ENCODE data around the gene FOXD2.

DNA sequence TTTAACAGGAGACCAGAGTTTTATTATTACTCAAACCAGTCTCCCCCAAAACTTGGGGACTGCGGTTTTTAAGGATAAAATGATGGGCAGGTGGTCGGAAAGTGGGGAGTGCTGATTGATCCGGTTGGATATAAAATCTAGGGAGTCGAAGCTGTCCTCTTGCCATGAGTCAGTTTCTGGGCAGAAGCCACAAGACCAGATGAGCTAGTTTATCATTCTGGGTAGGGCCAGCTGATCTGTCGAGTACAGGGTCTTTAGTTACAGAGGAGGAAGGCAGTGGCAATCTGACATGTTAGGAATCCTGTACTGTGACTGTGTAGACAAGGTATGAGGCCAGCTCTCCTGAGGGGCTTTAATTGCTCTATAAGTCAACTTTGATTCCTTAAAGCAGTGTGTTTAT lies 44.7 kb upstream of the FOXD2 start:
- TF ChIP-seq CTCF (IDR thresholded peaks at IDR 0.05) (no peak), ESRRA (IDR thresholded peaks at IDR 0.05; ENCODE audit: borderline replicate concordance, low read length) (no peak), POLR2A (IDR thresholded peaks at IDR 0.05; ENCODE audit: low read length) (no peak), NPAS2 (CRISPR knock-in tag; IDR thresholded peaks at IDR 0.05; ENCODE audit: borderline replicate concordance) (no peak), PHF8 (IDR thresholded peaks at IDR 0.05; ENCODE audit: borderline replicate concordance, low read depth) (no peak)
- TF ChIP-seq, protein P1, sequence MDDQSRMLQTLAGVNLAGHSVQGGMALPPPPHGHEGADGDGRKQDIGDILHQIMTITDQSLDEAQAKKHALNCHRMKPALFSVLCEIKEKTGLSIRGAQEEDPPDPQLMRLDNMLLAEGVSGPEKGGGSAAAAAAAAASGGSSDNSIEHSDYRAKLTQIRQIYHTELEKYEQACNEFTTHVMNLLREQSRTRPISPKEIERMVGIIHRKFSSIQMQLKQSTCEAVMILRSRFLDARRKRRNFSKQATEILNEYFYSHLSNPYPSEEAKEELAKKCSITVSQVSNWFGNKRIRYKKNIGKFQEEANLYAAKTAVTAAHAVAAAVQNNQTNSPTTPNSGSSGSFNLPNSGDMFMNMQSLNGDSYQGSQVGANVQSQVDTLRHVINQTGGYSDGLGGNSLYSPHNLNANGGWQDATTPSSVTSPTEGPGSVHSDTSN (IDR thresholded peaks at IDR 0.05) = no peak

All from A549 (cell line).